BJ (cell line): Measurements from ENCODE around the gene ZNF263. TPM values are rescaled to one million over a fixed set of nuclear protein-coding genes. Genes with fewer than 3 reads are reported as not detected.

Source experiments
- CTCF ChIA-PET: fragments of 350-600 bp; formaldehyde crosslinking; extraction: SDS; loops from one replicate; lab custom pipeline; 2021; ENCODE audit warnings: antibody characterized with exemption, inconsistent platforms; lab: Yijun Ruan, JAX
- POLR2A ChIA-PET: fragments of 300-600 bp; sonication (Branson Sonifier 250); formaldehyde crosslinking; extraction: SDS; loops from one replicate; lab custom pipeline; 2021; ENCODE audit warnings: antibody characterized with exemption; lab: Charles Lee
- DNase-seq: peaks from one replicate; pipeline ENCODE4 v3.0.0-alpha.2; 2011; ENCODE audit warnings: low read depth
- H3K27me3 ChIP-seq: 2 replicates; pipeline ENCODE4 v1.6.0; 2011; ENCODE audit warnings: low read length; ENCODE audit not compliant: control insufficient read depth, insufficient read depth
- H3K36me3 ChIP-seq: 2 replicates; pipeline ENCODE4 v1.5.1; 2011; ENCODE audit warnings: low read length; ENCODE audit not compliant: control insufficient read depth, insufficient read depth
- H3K4me3 ChIP-seq: 2 replicates; pipeline ENCODE4 v1.5.1; 2011; ENCODE audit warnings: low read depth, mild to moderate bottlenecking, control low read depth, low read length
- polyA plus RNA-seq: library from polyadenylated mRNA; depleted of rRNA; stranded (reverse); fragments of >200 nt; gene quantifications from 2 replicates; pipeline ENCODE4 v1.2.3, GENCODE V29; 2011
- TF ChIP-seq, protein P1 (sequence below): IDR thresholded peaks from 2 replicates; pipeline ENCODE4 v1.5.1; 2011; ENCODE audit warnings: low read depth, mild to moderate bottlenecking, control low read depth, inconsistent platforms, low read length, moderate library complexity; ENCODE audit not compliant: insufficient read depth

Gene ZNF263
- polyA plus RNA-seq, 1 experiment = 12.9 TPM

DNA sequence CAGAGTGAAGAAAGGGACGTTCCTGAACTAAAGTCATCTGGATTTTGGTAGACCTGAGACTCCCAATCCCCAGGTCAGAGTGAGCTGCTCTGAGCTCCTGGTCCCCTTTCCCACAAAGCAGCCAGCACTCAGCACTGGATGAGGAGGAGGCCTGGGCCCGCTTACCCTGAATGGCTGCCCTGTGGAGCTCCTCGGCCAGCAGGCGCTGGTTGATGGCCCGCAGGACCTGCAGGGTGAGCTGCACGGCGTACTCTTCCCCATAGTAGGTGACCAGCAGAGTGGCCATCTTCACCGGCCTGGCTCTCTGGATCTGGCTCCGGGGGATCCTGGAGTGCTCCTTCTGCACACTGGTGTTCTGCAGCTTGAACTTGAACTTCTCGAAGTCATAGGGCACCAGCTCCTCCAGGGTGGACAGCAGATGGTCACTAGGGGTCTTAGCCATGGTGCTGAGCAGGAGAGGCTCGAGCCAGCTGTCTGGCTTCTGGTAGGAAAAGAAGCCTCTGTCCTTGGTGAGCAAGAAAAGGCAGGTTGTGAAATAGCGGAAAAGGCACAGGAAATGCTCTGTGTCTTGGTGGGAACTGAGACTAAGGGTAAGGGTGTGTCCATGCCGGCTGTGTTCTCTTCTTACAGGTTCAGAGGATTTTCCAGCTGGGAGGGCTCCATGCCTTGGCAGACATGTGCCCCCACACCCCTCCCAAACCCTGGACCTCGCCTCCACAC lies 27.0 kb upstream of the ZNF263 start, which contains the start of gene MEFV:
Gene MEFV (minus strand): TSS at position 488 of the 720 bp plus-strand sequence. CDS start 46 bp downstream, at position 442.
- POLR2A ChIA-PET = no interaction called here
- TF ChIP-seq, protein P1, sequence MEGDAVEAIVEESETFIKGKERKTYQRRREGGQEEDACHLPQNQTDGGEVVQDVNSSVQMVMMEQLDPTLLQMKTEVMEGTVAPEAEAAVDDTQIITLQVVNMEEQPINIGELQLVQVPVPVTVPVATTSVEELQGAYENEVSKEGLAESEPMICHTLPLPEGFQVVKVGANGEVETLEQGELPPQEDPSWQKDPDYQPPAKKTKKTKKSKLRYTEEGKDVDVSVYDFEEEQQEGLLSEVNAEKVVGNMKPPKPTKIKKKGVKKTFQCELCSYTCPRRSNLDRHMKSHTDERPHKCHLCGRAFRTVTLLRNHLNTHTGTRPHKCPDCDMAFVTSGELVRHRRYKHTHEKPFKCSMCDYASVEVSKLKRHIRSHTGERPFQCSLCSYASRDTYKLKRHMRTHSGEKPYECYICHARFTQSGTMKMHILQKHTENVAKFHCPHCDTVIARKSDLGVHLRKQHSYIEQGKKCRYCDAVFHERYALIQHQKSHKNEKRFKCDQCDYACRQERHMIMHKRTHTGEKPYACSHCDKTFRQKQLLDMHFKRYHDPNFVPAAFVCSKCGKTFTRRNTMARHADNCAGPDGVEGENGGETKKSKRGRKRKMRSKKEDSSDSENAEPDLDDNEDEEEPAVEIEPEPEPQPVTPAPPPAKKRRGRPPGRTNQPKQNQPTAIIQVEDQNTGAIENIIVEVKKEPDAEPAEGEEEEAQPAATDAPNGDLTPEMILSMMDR = no peak
- H3K27me3 ChIP-seq = 0 out of 2 replicates have a peak, but pooled peaks cover 3% of the 10 kb centered on the region
- no peak within 1 kb of the TSS for H3K4me3 ChIP-seq
- DNase-seq = no peak
- H3K36me3 ChIP-seq = no peaks in the 10 kb centered on the region
- CTCF ChIA-PET = interaction anchor here (1.2 to 1.5 kb wide), 2 partner anchors 8 to 11 kb away, joined by 3 to 5 read pairs; no protein-coding TSS in a partner anchor

DNA sequence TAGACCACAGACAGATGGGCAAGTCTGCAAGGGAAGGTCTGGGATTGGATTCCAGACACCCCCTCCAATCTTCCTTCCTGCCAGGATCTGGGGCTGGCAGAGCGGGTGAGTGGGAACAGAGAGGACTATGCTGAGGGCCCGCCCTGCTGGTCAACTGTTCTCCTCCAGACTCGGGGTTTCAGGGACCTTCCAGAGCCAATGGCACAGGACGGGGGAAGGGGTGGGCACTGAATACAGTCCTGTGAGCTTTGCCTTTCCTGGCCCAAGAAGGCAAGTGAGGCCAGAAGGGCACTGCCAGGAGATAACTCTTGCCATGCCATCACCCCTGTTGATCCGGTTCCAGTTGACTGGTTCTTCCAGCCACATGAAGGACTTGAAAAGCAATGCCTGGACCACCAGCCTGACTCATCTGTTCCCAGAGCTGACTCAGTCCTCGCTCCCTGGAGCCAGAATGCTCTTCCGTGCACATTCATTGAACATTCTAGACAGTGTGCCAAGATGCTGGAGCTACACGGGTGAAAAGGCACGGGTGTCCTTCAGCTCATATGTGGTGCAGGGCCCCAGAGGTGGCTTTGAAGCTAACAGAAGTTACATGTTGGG lies 26.3 kb upstream of the ZNF263 start:
- CTCF ChIA-PET = interaction anchor here (2.8 kb wide), 1 partner anchor 10 kb away, joined by 14 read pairs; no protein-coding TSS in a partner anchor
- DNase-seq = no peak
- Histone ChIP-seq H3K27me3 (0 out of 2 replicates have a peak, but pooled peaks cover 3% of the 10 kb centered on the region), H3K4me3 (no peak overlapping the region), H3K36me3 (no peaks in the 10 kb centered on the region)
- TF ChIP-seq, protein P1 = no peak
- POLR2A ChIA-PET = no interaction called here

DNA sequence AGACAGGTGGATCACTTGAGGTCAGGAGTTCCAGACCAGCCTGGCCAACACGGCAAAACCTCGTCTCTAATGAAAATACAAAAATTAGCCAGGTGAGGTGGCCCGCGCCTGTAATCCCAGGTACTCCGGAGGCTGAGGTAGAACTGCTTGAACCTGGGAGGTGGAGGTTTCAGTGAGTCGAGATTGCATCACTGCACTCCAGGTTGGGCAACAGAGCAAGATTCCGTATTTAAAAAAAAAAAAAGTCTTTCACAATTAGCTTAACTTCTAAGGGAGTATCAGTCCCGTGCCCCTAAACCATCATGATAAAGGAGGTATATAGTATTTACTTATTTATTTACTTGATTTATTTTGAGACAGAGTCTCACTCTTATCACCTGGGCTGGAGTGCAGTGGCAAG lies 23.5 kb upstream of the ZNF263 start:
- Histone ChIP-seq H3K36me3 (no peaks in the 10 kb centered on the region), H3K27me3 (no peaks in the 10 kb centered on the region), H3K4me3 (no peak overlapping the region)
- TF ChIP-seq, protein P1 = no peak
- POLR2A ChIA-PET = no interaction called here
- DNase-seq = no peak
- CTCF ChIA-PET = no interaction called here

DNA sequence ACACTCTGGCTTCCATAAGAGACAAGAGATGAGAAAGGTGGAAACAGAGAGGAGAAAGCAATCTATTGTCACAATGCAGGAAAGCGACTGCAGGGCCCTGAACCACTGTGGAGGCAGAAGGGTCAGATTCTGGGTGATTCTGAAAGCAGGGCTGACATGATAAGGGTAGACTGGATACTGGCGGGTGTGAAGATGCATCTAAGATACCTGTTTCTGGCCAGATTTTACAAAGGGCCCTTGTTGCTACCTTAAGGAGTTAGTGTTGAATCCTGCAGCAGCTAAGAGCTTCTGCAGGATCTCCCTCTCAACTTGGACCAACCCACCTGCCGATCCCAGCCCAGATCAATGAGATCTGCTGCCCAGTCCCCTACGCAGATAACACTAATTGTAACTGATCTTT lies 20.8 kb upstream of the ZNF263 start:
- CTCF ChIA-PET = interaction anchor here (0.9 kb wide), 1 partner anchor 12 kb away, joined by 4 read pairs; no protein-coding TSS in a partner anchor
- TF ChIP-seq, protein P1 = no peak

More for the DNA sequence above, 20.8 kb upstream of the ZNF263 start:
- no peak for DNase-seq
- Histone ChIP-seq H3K36me3 (no peaks in the 10 kb centered on the region), H3K4me3 (no peak overlapping the region), H3K27me3 (no peaks in the 10 kb centered on the region)
- POLR2A ChIA-PET = no interaction called here
